Suprapubic skin (tissue), 4 donors: ENCODE data around the gene COL25A1. TPM values are rescaled to one million over a fixed set of nuclear protein-coding genes. Genes with fewer than 3 reads are reported as not detected.

Experiments used
- DNase-seq, 2 donors: peaks; one replicate each; pipeline ENCODE4 v3.0.0-alpha.2; 2019; ENCODE audit warnings: low spot score in 2 of 2
- H3K27ac ChIP-seq: fragments of 200-600 bp; sonication (generic); one replicate; pipeline ENCODE4 v1.5.1; 2019
- H3K27me3 ChIP-seq: fragments of 200-600 bp; sonication (generic); one replicate; pipeline ENCODE4 v1.5.1; 2019
- H3K36me3 ChIP-seq: fragments of 200-600 bp; sonication (generic); one replicate; pipeline ENCODE4 v1.5.1; 2019
- H3K4me1 ChIP-seq: fragments of 200-600 bp; sonication (generic); one replicate; pipeline ENCODE4 v1.5.1; 2019
- H3K4me3 ChIP-seq: fragments of 200-600 bp; sonication (generic); one replicate; pipeline ENCODE4 v1.5.1; 2019; ENCODE audit warnings: mild to moderate bottlenecking
- H3K9me3 ChIP-seq: fragments of 200-600 bp; sonication (generic); one replicate; pipeline ENCODE4 v1.5.1; 2019
- CTCF ChIP-seq, 2 donors: fragments of 200-600 bp in 1 of 2; fragments of 450-650 bp in 1 of 2; sonication (generic) in 1 of 2; IDR thresholded peaks; one replicate each; pipeline ENCODE4 v1.5.1; 2016 to 2019; ENCODE audit warnings: antibody characterized with exemption in 2 of 2, mild to moderate bottlenecking in 1 of 2, moderate library complexity in 1 of 2
- EP300 ChIP-seq: sonication (generic); formaldehyde crosslinking; IDR thresholded peaks from one replicate; pipeline ENCODE4 v1.6.1; 2017; ENCODE audit warnings: antibody characterized with exemption
- POLR2A ChIP-seq, 2 donors: fragments of 450-650 bp; IDR thresholded peaks; one replicate each; pipeline ENCODE4 v1.6.1; 2017; ENCODE audit warnings: antibody characterized with exemption in 2 of 2, mild to moderate bottlenecking in 2 of 2, moderate library complexity in 2 of 2
- POLR2AphosphoS5 ChIP-seq, 3 donors: sonication (generic); formaldehyde crosslinking; IDR thresholded peaks; one replicate each; pipeline ENCODE4 v1.6.1; 2017; ENCODE audit warnings: antibody characterized with exemption in 3 of 3
- WGBS: methylation state at CpG from one replicate; pipeline ENCODE4 v1.1.5; 2018; 5-methylcytosine and 5-hydroxymethylcytosine counted together
- total RNA-seq, 4 donors: library from RNA; depleted of rRNA; stranded (reverse); fragments of >200 nt; gene quantifications; one replicate each; pipeline ENCODE4 v1.1.0, GENCODE V29; 2016

COL25A1 gene
- total RNA-seq, 4 donors from 2014 or later, result 0.30 to 1.4 (median 1.0) TPM

- WGBS, result 23% methylated on average over 2 of the region's 2 CpGs
- H3K4me1 ChIP-seq, result no peaks in the 10 kb centered on the region
- no peak overlapping the region for H3K27ac ChIP-seq
- TF ChIP-seq CTCF (IDR thresholded peaks at IDR 0.05) (no peak), EP300 (no peak), POLR2AphosphoS5 (IDR thresholded peaks at IDR 0.05) (no peak), POLR2A (IDR thresholded peaks at IDR 0.05) (no peak)
- H3K9me3 ChIP-seq, result no peaks in the 10 kb centered on the region
- no peaks in the 10 kb centered on the region for H3K27me3 ChIP-seq
- H3K36me3 ChIP-seq, result no peaks in the 10 kb centered on the region
- DNase-seq, result no peak
- no peak overlapping the region for H3K4me3 ChIP-seq
These were observed 412.0 kb downstream of the COL25A1 start for GRCh38 chr4:108890484-108890881.

- H3K27me3 ChIP-seq, result no peaks in the 10 kb centered on the region
- WGBS, result 66% methylated on average over 8 of the region's 8 CpGs
- no peak overlapping the region for H3K27ac ChIP-seq
- no peak overlapping the region for H3K4me3 ChIP-seq
- DNase-seq, result no peak
- no peaks in the 10 kb centered on the region for H3K4me1 ChIP-seq
- TF ChIP-seq POLR2A (IDR thresholded peaks at IDR 0.05) (no peak), POLR2AphosphoS5 (IDR thresholded peaks at IDR 0.05) (no peak), EP300 (no peak), CTCF (IDR thresholded peaks at IDR 0.05) (no peak)
- H3K9me3 ChIP-seq, result no peaks in the 10 kb centered on the region
- no peaks in the 10 kb centered on the region for H3K36me3 ChIP-seq
These were observed 412.6 kb downstream of the COL25A1 start for GRCh38 chr4:108889696-108890483.

GRCh38 chr4:108888769-108889168 is 413.7 kb downstream of the COL25A1 start:
- no peak for DNase-seq
- Histone ChIP-seq H3K36me3 (no peaks in the 10 kb centered on the region), H3K27me3 (no peaks in the 10 kb centered on the region), H3K4me1 (no peaks in the 10 kb centered on the region), H3K4me3 (no peak overlapping the region), H3K27ac (no peak overlapping the region), H3K9me3 (no peaks in the 10 kb centered on the region)
- TF ChIP-seq EP300, result no peak
- WGBS, result 80% methylated on average over 1 of the region's 1 CpG

GRCh38 chr4:108887034-108887433 is 415.4 kb downstream of the COL25A1 start:
- H3K4me1 ChIP-seq, result no peaks in the 10 kb centered on the region
- H3K27ac ChIP-seq, result no peak overlapping the region
- H3K4me3 ChIP-seq, result no peak overlapping the region
- no peak for DNase-seq
- 55% methylated on average over 5 of the region's 5 CpGs for WGBS
- no peaks in the 10 kb centered on the region for H3K27me3 ChIP-seq
- no peaks in the 10 kb centered on the region for H3K36me3 ChIP-seq
- TF ChIP-seq POLR2A (IDR thresholded peaks at IDR 0.05) (no peak), POLR2AphosphoS5 (IDR thresholded peaks at IDR 0.05) (no peak), CTCF (IDR thresholded peaks at IDR 0.05) (no peak), EP300 (no peak)
- no peaks in the 10 kb centered on the region for H3K9me3 ChIP-seq

- TF ChIP-seq CTCF (IDR thresholded peaks at IDR 0.05), result no peak
- TF ChIP-seq EP300, result no peak
- TF ChIP-seq POLR2A (IDR thresholded peaks at IDR 0.05), result no peak
- H3K4me3 ChIP-seq, result no peak overlapping the region
These were observed 417.2 kb downstream of the COL25A1 start for GRCh38 chr4:108885211-108885610.

More at GRCh38 chr4:108885211-108885610, 417.2 kb downstream of the COL25A1 start:
- no peak for DNase-seq
- Histone ChIP-seq H3K4me1 (no peaks in the 10 kb centered on the region), H3K27ac (no peak overlapping the region), H3K36me3 (no peaks in the 10 kb centered on the region), H3K27me3 (no peaks in the 10 kb centered on the region), H3K9me3 (no peaks in the 10 kb centered on the region)
- 26% methylated on average over 1 of the region's 1 CpG for WGBS
